Rectal smooth muscle tissue (tissue), 1 donor: ENCODE measurements around the gene ARID4B.

Experiments used
- H3K27ac ChIP-seq: one replicate; pipeline ENCODE4 v1.7.0; 2013; ENCODE audit warnings: low read depth, low read length, inconsistent platforms
- H3K27me3 ChIP-seq: one replicate; pipeline ENCODE4 v1.7.0; 2013; ENCODE audit warnings: low read length; ENCODE audit not compliant: control insufficient read depth, insufficient read depth
- H3K36me3 ChIP-seq: one replicate; pipeline ENCODE4 v1.7.0; 2013; ENCODE audit warnings: low read length; ENCODE audit not compliant: control insufficient read depth, insufficient read depth
- H3K4me1 ChIP-seq: one replicate; pipeline ENCODE4 v1.7.0; 2013; ENCODE audit warnings: low read length; ENCODE audit not compliant: control insufficient read depth, insufficient read depth
- H3K4me3 ChIP-seq: one replicate; pipeline ENCODE4 v1.7.0; 2013; ENCODE audit warnings: low read length
- H3K9ac ChIP-seq: one replicate; pipeline ENCODE4 v1.7.0; 2013; ENCODE audit warnings: low read length

The ARID4B gene

DNA sequence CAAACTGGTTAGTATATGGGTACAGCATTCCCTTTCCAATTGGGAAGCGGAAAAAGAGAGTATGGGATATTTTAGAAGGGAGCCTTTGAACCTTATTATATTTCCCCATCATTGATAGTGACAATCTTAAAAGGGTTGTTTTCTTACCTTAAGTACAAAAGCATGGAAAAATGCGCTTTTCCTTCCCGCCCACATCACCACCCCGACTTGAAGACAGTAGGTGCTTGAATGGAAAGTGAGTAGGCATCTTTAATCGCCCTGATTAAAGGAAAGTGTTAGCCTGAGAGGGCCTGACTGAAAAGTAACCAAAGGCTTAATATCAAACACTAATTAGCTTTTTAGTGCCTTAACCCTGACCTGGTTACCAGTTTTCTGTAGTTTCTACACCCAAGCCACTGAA lies 15.7 kb upstream of the ARID4B start:
- no peak overlapping the region for H3K9ac ChIP-seq
- no peaks in the 10 kb centered on the region for H3K27me3 ChIP-seq
- no peak overlapping the region for H3K27ac ChIP-seq
- H3K4me3 ChIP-seq: no peak overlapping the region
- H3K36me3 ChIP-seq: no peaks in the 10 kb centered on the region
- no peaks in the 10 kb centered on the region for H3K4me1 ChIP-seq

DNA sequence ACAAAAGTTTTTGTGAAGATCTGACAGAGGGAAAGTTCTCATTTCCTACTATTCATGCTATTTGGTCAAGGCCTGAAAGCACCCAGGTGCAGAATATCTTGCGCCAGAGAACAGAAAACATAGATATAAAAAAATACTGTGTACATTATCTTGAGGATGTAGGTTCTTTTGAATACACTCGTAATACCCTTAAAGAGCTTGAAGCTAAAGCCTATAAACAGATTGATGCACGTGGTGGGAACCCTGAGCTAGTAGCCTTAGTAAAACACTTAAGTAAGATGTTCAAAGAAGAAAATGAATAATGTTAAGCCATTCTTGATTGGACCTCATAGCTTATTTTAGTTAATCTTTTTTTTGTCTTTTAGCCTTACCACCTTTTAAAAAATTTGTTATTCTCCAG lies 14.5 kb upstream of the ARID4B start:
- H3K9ac ChIP-seq: no peak overlapping the region
- no peaks in the 10 kb centered on the region for H3K27me3 ChIP-seq
- no peak overlapping the region for H3K4me3 ChIP-seq
- no peak overlapping the region for H3K27ac ChIP-seq
- no peaks in the 10 kb centered on the region for H3K36me3 ChIP-seq
- no peaks in the 10 kb centered on the region for H3K4me1 ChIP-seq

DNA sequence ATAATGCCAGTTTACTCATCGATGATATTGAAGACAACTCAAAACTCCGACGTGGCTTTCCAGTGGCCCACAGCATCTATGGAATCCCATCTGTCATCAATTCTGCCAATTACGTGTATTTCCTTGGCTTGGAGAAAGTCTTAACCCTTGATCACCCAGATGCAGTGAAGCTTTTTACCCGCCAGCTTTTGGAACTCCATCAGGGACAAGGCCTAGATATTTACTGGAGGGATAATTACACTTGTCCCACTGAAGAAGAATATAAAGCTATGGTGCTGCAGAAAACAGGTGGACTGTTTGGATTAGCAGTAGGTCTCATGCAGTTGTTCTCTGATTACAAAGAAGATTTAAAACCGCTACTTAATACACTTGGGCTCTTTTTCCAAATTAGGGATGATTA lies 14.1 kb upstream of the ARID4B start:
- no peak overlapping the region for H3K27ac ChIP-seq
- H3K4me3 ChIP-seq: no peak overlapping the region
- H3K9ac ChIP-seq: no peak overlapping the region
- H3K4me1 ChIP-seq: no peaks in the 10 kb centered on the region
- peaks cover under 1% of the 10 kb centered on the region for H3K36me3 ChIP-seq
- H3K27me3 ChIP-seq: no peaks in the 10 kb centered on the region

DNA sequence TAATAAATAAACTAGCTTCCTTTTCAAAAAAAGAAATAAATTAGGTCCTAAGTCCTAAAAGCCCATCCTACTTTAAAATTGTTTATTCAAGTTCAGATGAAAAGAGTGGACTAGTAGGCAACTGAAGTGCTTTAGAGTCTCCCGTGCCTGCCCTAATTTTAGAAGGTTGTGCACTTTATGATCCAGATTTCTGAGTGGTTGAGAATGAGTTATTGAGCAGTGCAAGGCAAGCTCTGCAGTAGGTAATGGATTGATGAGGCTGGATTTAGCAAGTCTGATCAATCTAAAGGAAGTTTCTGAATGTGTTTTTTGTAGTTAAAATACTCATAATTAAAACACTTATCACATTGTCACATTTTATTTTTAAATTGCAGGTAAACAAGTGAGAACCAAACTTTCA lies 13.4 kb upstream of the ARID4B start:
- no peak overlapping the region for H3K27ac ChIP-seq
- no peak overlapping the region for H3K9ac ChIP-seq
- H3K36me3 ChIP-seq: peaks cover 5% of the 10 kb centered on the region
- no peaks in the 10 kb centered on the region for H3K27me3 ChIP-seq
- H3K4me1 ChIP-seq: peaks cover 3% of the 10 kb centered on the region
- no peak overlapping the region for H3K4me3 ChIP-seq

DNA sequence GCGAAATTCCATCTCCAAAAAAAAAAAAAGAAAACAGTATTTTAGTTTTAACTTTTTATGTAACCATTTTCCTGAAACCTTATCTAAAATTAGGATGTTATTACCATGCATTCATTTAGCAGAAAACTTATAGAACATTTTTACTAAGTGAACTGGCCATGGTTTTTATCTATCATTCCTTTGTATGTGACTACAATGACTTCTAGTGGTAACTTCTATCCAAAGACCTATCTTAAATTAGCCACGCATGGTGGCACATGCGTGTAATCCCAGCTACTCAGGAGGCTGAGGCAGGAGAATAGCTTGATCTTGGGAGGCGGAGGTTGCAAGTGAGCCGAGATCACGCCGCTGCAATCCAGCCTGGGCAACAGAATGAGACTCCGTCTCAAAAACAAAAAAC lies 11.8 kb upstream of the ARID4B start:
- no peaks in the 10 kb centered on the region for H3K27me3 ChIP-seq
- no peak overlapping the region for H3K4me3 ChIP-seq
- peaks cover 3% of the 10 kb centered on the region for H3K4me1 ChIP-seq
- H3K27ac ChIP-seq: no peak overlapping the region
- H3K9ac ChIP-seq: no peak overlapping the region
- peaks cover 5% of the 10 kb centered on the region for H3K36me3 ChIP-seq

DNA sequence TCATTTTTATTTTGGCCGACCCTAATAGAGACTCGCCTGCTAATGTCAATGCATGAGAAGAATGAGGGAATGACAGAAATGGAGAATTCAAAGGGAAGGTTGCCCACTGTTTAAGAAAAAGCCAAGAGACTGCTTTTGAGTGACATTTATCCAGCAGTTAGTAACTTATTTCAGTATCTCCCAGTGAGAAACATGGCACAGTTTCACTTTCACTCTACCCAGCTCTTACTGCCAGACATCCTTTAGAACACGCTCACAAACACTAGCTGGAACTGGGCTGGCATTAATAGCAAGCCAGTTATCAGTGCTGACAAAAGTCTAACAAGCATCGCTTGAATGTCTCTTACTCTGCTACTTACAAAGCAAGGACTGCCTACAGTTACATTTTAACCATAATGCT lies 8.9 kb upstream of the ARID4B start:
- peaks cover 5% of the 10 kb centered on the region for H3K36me3 ChIP-seq
- H3K9ac ChIP-seq: no peak overlapping the region
- H3K27ac ChIP-seq: no peak overlapping the region
- H3K4me1 ChIP-seq: peaks cover 3% of the 10 kb centered on the region
- no peaks in the 10 kb centered on the region for H3K27me3 ChIP-seq
- H3K4me3 ChIP-seq: no peak overlapping the region

DNA sequence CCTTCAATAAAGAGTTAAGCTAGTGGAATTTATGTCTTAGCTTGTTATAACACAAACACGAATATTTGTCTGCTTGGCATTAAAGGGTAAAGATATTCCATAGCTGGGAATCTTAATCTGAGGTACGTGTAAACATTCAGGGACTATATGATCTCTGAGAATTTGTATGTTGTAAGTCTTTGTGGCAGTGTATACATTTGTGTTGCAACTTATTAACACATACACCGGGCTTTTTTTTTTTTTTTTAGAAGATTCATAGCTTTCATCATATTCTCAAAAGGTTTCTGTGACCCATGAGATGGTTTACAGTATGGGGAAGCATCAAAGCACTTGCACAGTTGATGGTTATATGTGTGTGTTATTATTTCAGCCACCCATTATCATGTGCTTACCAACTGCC lies 3.4 kb upstream of the ARID4B start:
- Histone ChIP-seq H3K9ac (no peak overlapping the region), H3K36me3 (no peaks in the 10 kb centered on the region), H3K4me3 (no peak overlapping the region), H3K4me1 (peaks cover 25% of the 10 kb centered on the region), H3K27ac (no peak overlapping the region), H3K27me3 (no peaks in the 10 kb centered on the region)

DNA sequence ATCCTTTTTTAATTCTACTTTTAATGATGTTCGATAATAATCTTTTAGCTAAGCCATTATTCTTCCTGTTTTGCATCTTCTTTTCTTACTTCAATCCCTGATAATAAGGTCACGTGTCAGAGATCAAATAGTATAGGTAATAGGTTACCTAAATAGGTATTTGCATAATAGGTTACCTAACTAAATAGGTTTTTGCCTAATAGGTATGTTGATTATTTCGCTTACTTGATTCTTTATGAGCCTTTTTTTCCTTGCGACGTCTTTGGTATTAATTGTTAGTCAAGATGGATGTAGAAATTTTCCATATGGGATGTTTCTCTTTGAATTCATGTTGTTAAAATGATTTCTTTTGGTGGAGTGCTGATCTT lies 2.9 kb upstream of the ARID4B start:
- Histone ChIP-seq H3K27ac (no peak overlapping the region), H3K9ac (no peak overlapping the region), H3K27me3 (no peaks in the 10 kb centered on the region), H3K36me3 (no peaks in the 10 kb centered on the region), H3K4me3 (no peak overlapping the region), H3K4me1 (peaks cover 30% of the 10 kb centered on the region)

DNA sequence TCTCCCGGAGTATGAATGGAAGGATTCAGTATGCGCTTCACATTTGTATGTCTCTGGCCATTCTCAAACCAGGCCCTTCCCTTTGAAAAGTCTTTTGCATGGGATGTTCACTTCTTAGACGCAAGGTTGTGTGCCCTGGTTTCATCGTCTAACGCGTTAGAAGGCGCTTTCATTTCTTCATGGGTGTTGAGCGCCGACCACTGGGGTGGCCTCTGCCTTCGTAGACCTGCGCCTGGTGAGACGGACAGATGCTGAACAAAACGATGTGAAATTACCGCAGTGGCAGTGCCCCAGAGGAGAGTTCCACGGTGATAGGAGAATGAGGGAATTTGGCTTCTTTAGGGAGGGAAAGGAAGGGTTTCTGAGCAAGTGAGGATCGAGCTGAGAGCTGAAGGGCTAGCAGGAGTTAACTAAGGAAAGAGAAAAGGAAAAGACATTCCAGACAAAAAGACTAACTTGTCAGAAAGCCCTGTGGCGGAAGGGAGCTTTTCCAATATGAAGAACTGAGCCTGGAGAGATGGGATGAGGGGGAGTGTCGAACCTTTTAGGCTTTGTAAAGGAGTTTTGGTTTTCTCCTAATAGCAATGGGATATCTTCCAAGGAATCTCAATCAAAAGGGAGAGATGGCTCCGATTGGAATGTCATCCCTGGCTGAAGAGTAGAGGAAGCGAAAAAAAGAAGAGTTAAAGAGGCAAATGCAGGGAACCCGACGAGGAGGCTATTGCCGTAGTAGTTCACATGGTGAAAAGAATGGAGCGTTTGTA lies 1.3 kb upstream of the ARID4B start:
- peaks cover 38% of the 10 kb centered on the region for H3K4me1 ChIP-seq
- peak overlapping the region; percentile 95 for H3K4me3 ChIP-seq
- no peaks in the 10 kb centered on the region for H3K36me3 ChIP-seq
- H3K27ac ChIP-seq: peak overlapping the region; percentile 98
- H3K27me3 ChIP-seq: no peaks in the 10 kb centered on the region
- H3K9ac ChIP-seq: peak overlapping the region; percentile 95

DNA sequence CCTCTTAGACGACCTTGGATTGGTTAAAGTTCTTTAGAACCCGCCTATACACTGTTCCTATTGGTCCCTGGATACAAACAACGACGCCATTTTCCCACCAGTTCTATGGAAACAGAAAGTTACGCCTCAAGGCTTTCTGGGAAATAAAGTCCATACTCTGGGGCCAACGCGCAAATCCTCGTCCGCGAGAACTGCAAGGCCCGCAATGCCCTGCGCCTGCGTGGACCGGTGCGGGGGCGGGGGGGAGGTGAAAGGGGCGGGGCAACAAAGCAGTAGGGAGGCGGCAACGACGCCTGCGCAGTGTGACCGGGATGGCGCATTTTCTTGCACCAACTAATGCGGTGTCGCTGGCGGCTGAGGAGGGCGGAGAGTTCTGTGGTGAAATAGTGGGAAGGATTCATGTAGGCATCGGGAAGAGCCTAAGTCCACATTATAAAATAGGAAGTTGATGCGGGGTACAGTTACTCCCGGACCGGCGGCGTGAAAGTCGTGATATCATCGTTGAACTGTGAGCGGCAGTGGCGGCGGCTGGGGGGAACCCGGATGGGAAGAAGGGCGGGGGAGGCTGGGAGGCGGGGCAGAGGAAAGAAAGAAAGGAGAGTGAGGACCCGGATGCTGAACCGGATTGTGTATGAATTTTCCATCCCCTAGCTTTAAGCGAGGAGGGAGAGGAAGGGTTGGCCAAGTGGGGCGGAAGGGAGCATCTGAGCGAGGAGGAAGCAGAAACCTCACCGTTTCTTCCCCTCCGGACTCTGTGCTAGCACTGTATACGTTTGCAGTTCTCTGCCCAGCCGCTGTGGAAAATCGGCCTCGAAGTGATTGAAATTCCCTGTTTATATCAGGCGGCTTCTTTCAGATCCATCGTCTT lies 526 bp upstream of the ARID4B start, which contains the start of gene GGPS1:
GGPS1 (plus strand) TSS at position 300 of the 868 bp plus-strand sequence. CDS start 6,695 bp downstream, outside the sequence.
- peaks cover 38% of the 10 kb centered on the region for H3K4me1 ChIP-seq
- H3K9ac ChIP-seq: peak within 1 kb of the TSS; percentile 95
- H3K4me3 ChIP-seq: peak within 1 kb of the TSS; percentile 97
- no peaks in the 10 kb centered on the region for H3K27me3 ChIP-seq
- no peaks in the 10 kb centered on the region for H3K36me3 ChIP-seq
- H3K27ac ChIP-seq: peak within 1 kb of the TSS; percentile 98

DNA sequence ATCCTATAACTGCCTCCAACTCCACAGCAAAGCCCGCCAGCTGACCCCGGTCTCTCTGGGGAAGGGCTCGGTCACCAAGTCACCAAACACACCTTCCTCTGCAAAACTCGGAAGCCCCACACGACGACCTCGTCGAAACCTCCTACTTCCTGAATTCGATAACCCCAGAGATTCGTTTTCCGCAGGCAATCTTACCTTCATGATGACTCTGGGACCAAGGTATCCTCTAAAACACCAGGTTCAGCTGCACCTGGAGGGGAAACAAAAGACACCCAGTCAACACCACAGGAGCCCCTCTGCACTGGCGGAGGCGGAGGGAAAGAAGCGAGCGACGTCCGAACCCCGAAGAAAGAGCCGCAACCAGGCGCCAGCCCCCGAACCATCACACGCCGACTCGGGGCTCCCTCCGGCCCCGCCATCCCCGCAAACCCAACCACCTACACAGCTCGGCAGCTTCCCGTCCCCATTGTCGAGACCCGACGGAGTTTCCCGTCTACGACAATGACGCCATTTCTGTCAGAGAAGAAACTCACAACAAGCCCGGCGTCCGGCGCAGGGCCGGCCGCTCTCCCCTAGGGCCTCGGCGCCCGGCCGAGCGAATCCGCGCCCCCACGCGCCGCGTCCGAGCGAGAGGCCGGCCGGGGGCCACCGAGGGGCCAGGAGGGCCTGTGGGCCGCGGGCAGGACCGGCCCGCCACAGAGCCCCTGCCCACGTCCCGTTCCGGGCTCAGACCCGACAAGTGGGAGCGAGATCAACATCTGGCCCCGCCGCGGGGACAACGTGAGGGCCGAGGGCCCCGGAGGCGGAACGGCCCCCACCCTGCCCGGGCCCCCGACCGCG lies 1.0 kb downstream of the ARID4B start:
- H3K9ac ChIP-seq: peak overlapping the region; percentile 92
- peaks cover 38% of the 10 kb centered on the region for H3K4me1 ChIP-seq
- H3K36me3 ChIP-seq: no peaks in the 10 kb centered on the region
- H3K27ac ChIP-seq: peak overlapping the region; percentile 95
- H3K27me3 ChIP-seq: no peaks in the 10 kb centered on the region
- H3K4me3 ChIP-seq: peak overlapping the region; percentile 97

DNA sequence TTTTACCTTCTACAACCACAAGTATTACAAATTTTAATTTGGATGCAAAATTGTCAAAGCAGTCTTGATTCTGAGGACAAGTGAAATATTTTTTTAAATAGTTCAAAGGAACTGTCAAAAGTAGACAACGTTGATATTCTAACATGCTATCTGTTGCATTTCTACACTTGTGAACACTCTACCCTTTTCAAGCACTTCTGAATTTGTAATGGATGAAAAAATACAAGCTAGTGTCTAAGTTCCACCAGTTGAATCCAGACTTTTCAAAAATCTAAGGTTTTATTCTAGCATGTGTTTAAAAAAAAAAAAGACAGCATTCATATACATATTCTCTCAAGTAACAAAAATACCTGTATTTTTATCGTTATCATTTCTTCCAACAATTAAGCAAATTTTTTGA lies 2.1 kb downstream of the ARID4B start:
- Histone ChIP-seq H3K27me3 (no peaks in the 10 kb centered on the region), H3K36me3 (no peaks in the 10 kb centered on the region), H3K4me1 (peaks cover 33% of the 10 kb centered on the region), H3K9ac (no peak overlapping the region), H3K27ac (no peak overlapping the region), H3K4me3 (peak overlapping the region; percentile 97)
